ENCODE data around the gene TYW1B.
"Not testable (repeated sequence)": the region's sequence is repeated elsewhere in the genome, so short reads cannot be mapped to it uniquely, and the experiment has no call there.

Gene TYW1B

GRCh38 chr7:72753229-72753628 is 74.8 kb downstream of the TYW1B start:
- DNase-seq (ENCODE audit: low read depth): not testable (repeated sequence)

- DNase-seq (ENCODE audit: low read depth): no peak
Observed at GRCh38 chr7:72751978-72752377, 76.0 kb downstream of the TYW1B start.

- DNase-seq (ENCODE audit: low read depth): no peak
Observed at GRCh38 chr7:72751378-72751777, 76.6 kb downstream of the TYW1B start.

GRCh38 chr7:72748649-72749048 is 79.4 kb downstream of the TYW1B start:
- not testable (repeated sequence) for DNase-seq (ENCODE audit: low read depth)

GRCh38 chr7:72744244-72744926 is 83.6 kb downstream of the TYW1B start:
- peak; percentile 82 for DNase-seq (ENCODE audit: low read depth)

GRCh38 chr7:72743801-72744200 is 84.2 kb downstream of the TYW1B start:
- not testable (repeated sequence) for DNase-seq (ENCODE audit: low read depth)

- DNase-seq (ENCODE audit: low read depth): not testable (repeated sequence)
Observed at GRCh38 chr7:72739716-72740115, 88.3 kb downstream of the TYW1B start.

GRCh38 chr7:72735855-72736254 is 92.1 kb downstream of the TYW1B start:
- DNase-seq (ENCODE audit: low read depth): not testable (repeated sequence)

GRCh38 chr7:72730815-72731214 is 97.2 kb downstream of the TYW1B start:
- DNase-seq (ENCODE audit: low read depth): not testable (repeated sequence)

- not testable (repeated sequence) for DNase-seq (ENCODE audit: low read depth)
Observed at GRCh38 chr7:72730384-72730783, 97.6 kb downstream of the TYW1B start.

GRCh38 chr7:72729130-72729529 is 98.9 kb downstream of the TYW1B start:
- not testable (repeated sequence) for DNase-seq (ENCODE audit: low read depth)

- not testable (repeated sequence) for DNase-seq (ENCODE audit: low read depth)
Observed at GRCh38 chr7:72722694-72723093, 105.3 kb downstream of the TYW1B start.

- not testable (repeated sequence) for DNase-seq (ENCODE audit: low read depth)
Observed at GRCh38 chr7:72720890-72721289, 107.1 kb downstream of the TYW1B start.

- DNase-seq (ENCODE audit: low read depth): not testable (repeated sequence)
Observed at GRCh38 chr7:72717252-72717774, 110.7 kb downstream of the TYW1B start.

GRCh38 chr7:72711927-72712326 is 116.1 kb downstream of the TYW1B start:
- DNase-seq (ENCODE audit: low read depth): not testable (repeated sequence)

- DNase-seq (ENCODE audit: low read depth): no peak
Observed at GRCh38 chr7:72710983-72711382, 117.0 kb downstream of the TYW1B start.

GRCh38 chr7:72709909-72710308 is 118.1 kb downstream of the TYW1B start:
- DNase-seq (ENCODE audit: low read depth): no peak

GRCh38 chr7:72708371-72709050 is 119.5 kb downstream of the TYW1B start:
- DNase-seq (ENCODE audit: low read depth): peak; percentile 6

- DNase-seq (ENCODE audit: low read depth): peak; percentile 13
Observed at GRCh38 chr7:72706521-72706920, 121.5 kb downstream of the TYW1B start.

GRCh38 chr7:72705693-72706092 is 122.3 kb downstream of the TYW1B start:
- not testable (repeated sequence) for DNase-seq (ENCODE audit: low read depth)

GRCh38 chr7:72704894-72705293 is 123.1 kb downstream of the TYW1B start:
- no peak for DNase-seq (ENCODE audit: low read depth)

- DNase-seq (ENCODE audit: low read depth): not testable (repeated sequence)
Observed at GRCh38 chr7:72700548-72700947, 127.5 kb downstream of the TYW1B start.

- DNase-seq (ENCODE audit: low read depth): not testable (repeated sequence)
Observed at GRCh38 chr7:72697066-72697465, 130.9 kb downstream of the TYW1B start.

All from stromal cell of bone marrow (primary cell).